C4-2B (cell line): Measurements from ENCODE around the gene LRP1B.

Experiments
- ZFX ChIP-seq: fragments of 450-650 bp; IDR thresholded peaks from 2 replicates; pipeline ENCODE4 v1.6.1; 2017
- TF ChIP-seq, protein P1 (sequence below): fragments of 450-650 bp; conservative IDR thresholded peaks from 2 replicates; pipeline ENCODE4 v1.5.1; 2017; ENCODE audit warnings: mild to moderate bottlenecking

DNA sequence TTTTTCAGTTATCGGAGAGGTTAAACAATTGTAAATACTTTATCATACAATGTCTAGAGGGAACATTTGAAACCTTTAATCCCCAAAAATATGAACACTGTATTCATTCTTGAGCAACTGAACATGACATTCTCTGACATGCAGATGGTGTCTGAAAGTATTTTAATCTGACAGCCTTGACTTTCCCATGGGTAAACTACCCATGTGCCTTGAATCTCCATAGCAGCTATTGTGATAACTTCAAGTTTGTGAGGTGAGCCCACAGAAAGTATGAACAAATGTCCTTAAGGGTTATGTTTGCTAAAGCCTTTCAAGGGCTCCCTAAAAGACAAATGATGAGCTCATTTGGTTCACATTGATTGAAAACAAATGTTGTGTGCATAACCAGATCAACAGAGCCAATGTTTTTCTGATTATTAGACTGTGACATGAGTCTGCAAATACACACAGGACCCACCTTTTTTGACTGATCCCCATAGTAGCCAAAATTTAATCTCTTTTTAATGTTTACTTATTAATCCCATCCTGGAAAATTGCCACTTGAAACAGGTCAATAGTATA, 1326.0 kb downstream of the LRP1B start:
- TF ChIP-seq, protein P1, sequence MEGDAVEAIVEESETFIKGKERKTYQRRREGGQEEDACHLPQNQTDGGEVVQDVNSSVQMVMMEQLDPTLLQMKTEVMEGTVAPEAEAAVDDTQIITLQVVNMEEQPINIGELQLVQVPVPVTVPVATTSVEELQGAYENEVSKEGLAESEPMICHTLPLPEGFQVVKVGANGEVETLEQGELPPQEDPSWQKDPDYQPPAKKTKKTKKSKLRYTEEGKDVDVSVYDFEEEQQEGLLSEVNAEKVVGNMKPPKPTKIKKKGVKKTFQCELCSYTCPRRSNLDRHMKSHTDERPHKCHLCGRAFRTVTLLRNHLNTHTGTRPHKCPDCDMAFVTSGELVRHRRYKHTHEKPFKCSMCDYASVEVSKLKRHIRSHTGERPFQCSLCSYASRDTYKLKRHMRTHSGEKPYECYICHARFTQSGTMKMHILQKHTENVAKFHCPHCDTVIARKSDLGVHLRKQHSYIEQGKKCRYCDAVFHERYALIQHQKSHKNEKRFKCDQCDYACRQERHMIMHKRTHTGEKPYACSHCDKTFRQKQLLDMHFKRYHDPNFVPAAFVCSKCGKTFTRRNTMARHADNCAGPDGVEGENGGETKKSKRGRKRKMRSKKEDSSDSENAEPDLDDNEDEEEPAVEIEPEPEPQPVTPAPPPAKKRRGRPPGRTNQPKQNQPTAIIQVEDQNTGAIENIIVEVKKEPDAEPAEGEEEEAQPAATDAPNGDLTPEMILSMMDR, result no peak
- TF ChIP-seq ZFX, result no peak
